Naive B cell (primary cell): ENCODE measurements around the gene TSHZ2. TPM values are rescaled to one million over a fixed set of nuclear protein-coding genes. Genes with fewer than 3 reads are reported as not detected.

ENCODE experiments used
- ATAC-seq, 2 donors: fragments of 150-1000 bp; cut with Tn5 transposase; 2 replicates each; pipeline ENCODE4 v1.10.0; 2021; ENCODE audit warnings: low read depth in 2 of 2, mild to moderate bottlenecking in 2 of 2, moderate library complexity in 2 of 2
- DNase-seq: peaks from one replicate; pipeline ENCODE4 v3.0.0; 2022
- H3K27ac Mint-ChIP-seq, 6 donors: one replicate each; pipeline ENCODE4 v1.8.0; 2020 to 2022; ENCODE audit warnings: mild to moderate bottlenecking in 6 of 6, mixed read lengths in 6 of 6, moderate library complexity in 5 of 6, inconsistent platforms in 2 of 6
- H3K27me3 Mint-ChIP-seq, 3 donors: one replicate each; pipeline ENCODE4 v1.8.0; 2021 to 2022; ENCODE audit warnings: mixed read lengths in 3 of 3, mild to moderate bottlenecking in 1 of 3
- H3K36me3 Mint-ChIP-seq, 2 donors: one replicate each; pipeline ENCODE4 v1.8.0; 2020 to 2022; ENCODE audit warnings: mixed read lengths in 2 of 2, inconsistent platforms in 1 of 2, mild to moderate bottlenecking in 1 of 2
- H3K4me1 Mint-ChIP-seq, 3 donors: one replicate each; pipeline ENCODE4 v1.8.0; 2020 to 2022; ENCODE audit warnings: mixed read lengths in 3 of 3, inconsistent platforms in 1 of 3, mild to moderate bottlenecking in 1 of 3, moderate library complexity in 1 of 3
- H3K4me3 Mint-ChIP-seq, 8 donors: one replicate each; pipeline ENCODE4 v1.8.0; 2020 to 2022; ENCODE audit warnings: mild to moderate bottlenecking in 8 of 8, mixed read lengths in 8 of 8, moderate library complexity in 8 of 8, inconsistent platforms in 2 of 8
- H3K9me3 Mint-ChIP-seq, 7 donors: one replicate each; pipeline ENCODE4 v1.8.0; 2020 to 2022; ENCODE audit warnings: mixed read lengths in 7 of 7, mild to moderate bottlenecking in 5 of 7, inconsistent platforms in 2 of 7, moderate library complexity in 1 of 7
- polyA plus RNA-seq, 6 donors: library from polyadenylated mRNA; unstranded; fragments of 300-500 nt; fragmentation: Illumina TruSeq; gene quantifications; one replicate each; pipeline ENCODE4 v1.2.3, GENCODE V29; 2021; ENCODE audit warnings: low read depth in 6 of 6

The TSHZ2 gene
- polyA plus RNA-seq, 6 donors from 2014 or later, result 0.04 to 0.32 (median 0.13) TPM; not detected in 2

- Mint-ChIP-seq H3K27me3 (peaks cover 20 to 42% (median 22%) of the 10 kb centered on the region in 3 donors), H3K27ac (no peak overlapping the region), H3K36me3 (no peaks in the 10 kb centered on the region), H3K9me3 (no peaks in the 10 kb centered on the region), H3K4me1 (peaks cover 0 to 3% (median 1%) of the 10 kb centered on the region in 3 donors), H3K4me3 (no peak overlapping the region)
- no peak for DNase-seq
- no peak for ATAC-seq
These were observed 180.1 kb downstream of the TSHZ2 start for GRCh38 chr20:53152228-53152627.

GRCh38 chr20:53154540-53154939, 182.4 kb downstream of the TSHZ2 start:
- H3K4me3 Mint-ChIP-seq, result peak overlapping the region in 1 of 8 donors; percentile 35

GRCh38 chr20:53157443-53158408, 185.6 kb downstream of the TSHZ2 start:
- Mint-ChIP-seq H3K27me3 (peaks cover 16 to 29% (median 23%) of the 10 kb centered on the region in 3 donors), H3K36me3 (peaks cover 0 to 9% of the 10 kb centered on the region in 2 donors), H3K4me1 (peaks cover 10 to 28% (median 11%) of the 10 kb centered on the region in 3 donors), H3K27ac (peak overlapping the region in 5 of 6 donors; percentile 1 to 85 (median 35)), H3K9me3 (peaks cover 3 to 7% (median 4%) of the 10 kb centered on the region in 7 donors), H3K4me3 (peak overlapping the region in 4 of 8 donors; percentile 0 to 45 (median 20))
- ATAC-seq, result peak; percentile 59 to 70
- no peak for DNase-seq

More at GRCh38 chr20:53154540-53154939, 182.4 kb downstream of the TSHZ2 start:
- DNase-seq (no peak), ATAC-seq (no peak)
- peaks cover 8 to 13% (median 10%) of the 10 kb centered on the region in 3 donors for H3K4me1 Mint-ChIP-seq
- peaks cover 0 to 5% (median 0%) of the 10 kb centered on the region in 7 donors for H3K9me3 Mint-ChIP-seq
- H3K27ac Mint-ChIP-seq, result peak overlapping the region in 1 of 6 donors; percentile 47
- peaks cover 25 to 39% (median 32%) of the 10 kb centered on the region in 3 donors for H3K27me3 Mint-ChIP-seq
- peaks cover 0 to 9% of the 10 kb centered on the region in 2 donors for H3K36me3 Mint-ChIP-seq

DNA sequence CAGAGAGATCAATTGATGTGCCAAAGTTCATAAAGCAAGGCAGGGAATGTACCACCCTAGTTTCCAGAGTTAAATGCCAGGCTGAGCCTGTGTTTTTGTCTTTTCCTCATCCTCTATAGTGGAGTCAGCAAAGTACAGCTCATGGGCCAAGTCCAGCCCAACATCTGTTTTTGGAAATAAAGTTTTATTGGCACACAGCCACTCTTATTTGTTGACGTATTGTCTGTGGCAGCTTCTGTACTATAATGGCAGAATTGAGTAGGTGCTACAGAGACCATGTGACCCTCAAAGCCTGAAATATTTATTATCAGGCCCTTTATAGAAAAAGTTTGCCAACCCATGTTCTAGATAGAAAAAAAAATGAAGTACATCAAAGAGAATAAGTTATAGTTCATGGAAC, 187.0 kb downstream of the TSHZ2 start:
- no peak for ATAC-seq
- Mint-ChIP-seq H3K27ac (no peak overlapping the region), H3K27me3 (peaks cover 13 to 27% (median 17%) of the 10 kb centered on the region in 3 donors), H3K4me3 (no peak overlapping the region), H3K9me3 (peaks cover 3 to 7% (median 4%) of the 10 kb centered on the region in 7 donors), H3K36me3 (peaks cover 0 to 9% of the 10 kb centered on the region in 2 donors), H3K4me1 (peaks cover 10 to 28% (median 11%) of the 10 kb centered on the region in 3 donors)
- no peak for DNase-seq

DNA sequence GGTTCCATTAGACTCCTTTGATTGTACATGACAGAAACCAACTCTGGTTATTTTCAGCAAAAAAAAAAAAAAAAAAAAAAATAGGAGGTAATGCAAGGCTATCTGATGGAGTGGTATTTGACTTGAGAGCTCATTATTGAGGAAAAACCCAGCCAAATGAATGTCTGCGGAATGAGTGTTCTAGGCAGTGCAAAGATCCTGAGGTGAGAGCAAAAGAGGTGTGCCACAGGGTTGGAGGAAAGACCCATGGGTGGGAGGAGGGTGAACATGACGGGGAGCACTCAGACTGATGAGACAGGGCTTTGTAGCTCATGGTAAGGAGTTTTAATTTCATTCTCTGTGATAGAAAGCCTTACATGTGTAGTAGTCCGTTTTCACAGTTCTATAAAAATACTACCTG, 188.9 kb downstream of the TSHZ2 start:
- DNase-seq (no peak), ATAC-seq (no peak)
- Mint-ChIP-seq H3K4me3 (no peak overlapping the region), H3K9me3 (peaks cover 3 to 7% (median 4%) of the 10 kb centered on the region in 7 donors), H3K4me1 (peaks cover 10 to 28% (median 11%) of the 10 kb centered on the region in 3 donors), H3K27ac (peak overlapping the region in 1 of 6 donors; percentile 69), H3K27me3 (peaks cover 16 to 22% (median 18%) of the 10 kb centered on the region in 3 donors), H3K36me3 (peaks cover 0 to 9% of the 10 kb centered on the region in 2 donors)

- H3K4me3 Mint-ChIP-seq, result no peak overlapping the region
- H3K27me3 Mint-ChIP-seq, result peaks cover 16 to 22% (median 19%) of the 10 kb centered on the region in 3 donors
- ATAC-seq, result peak in 1 of 2 donors; percentile 32
These were observed 189.3 kb downstream of the TSHZ2 start for GRCh38 chr20:53161473-53161872.

GRCh38 chr20:53162251-53162835, 190.2 kb downstream of the TSHZ2 start:
- peaks cover 10 to 26% (median 11%) of the 10 kb centered on the region in 3 donors for H3K4me1 Mint-ChIP-seq
- DNase-seq, result no peak
- peaks cover 19 to 30% (median 19%) of the 10 kb centered on the region in 3 donors for H3K27me3 Mint-ChIP-seq
- peaks cover 0 to 9% of the 10 kb centered on the region in 2 donors for H3K36me3 Mint-ChIP-seq
- peaks cover 3 to 7% (median 5%) of the 10 kb centered on the region in 7 donors for H3K9me3 Mint-ChIP-seq
- peak overlapping the region in 2 of 8 donors; percentile 5 to 17 for H3K4me3 Mint-ChIP-seq
- H3K27ac Mint-ChIP-seq, result no peak overlapping the region
- peak in 1 of 2 donors; percentile 55 for ATAC-seq

More at GRCh38 chr20:53161473-53161872, 189.3 kb downstream of the TSHZ2 start:
- Mint-ChIP-seq H3K4me1 (peaks cover 10 to 28% (median 11%) of the 10 kb centered on the region in 3 donors), H3K27ac (no peak overlapping the region), H3K36me3 (peaks cover 0 to 9% of the 10 kb centered on the region in 2 donors), H3K9me3 (peaks cover 3 to 7% (median 4%) of the 10 kb centered on the region in 7 donors)
- no peak for DNase-seq

- ATAC-seq, result no peak
- peaks cover 0 to 7% (median 4%) of the 10 kb centered on the region in 7 donors for H3K9me3 Mint-ChIP-seq
- DNase-seq, result no peak
- no peak overlapping the region for H3K27ac Mint-ChIP-seq
- H3K27me3 Mint-ChIP-seq, result peaks cover 13 to 26% (median 16%) of the 10 kb centered on the region in 3 donors
- H3K36me3 Mint-ChIP-seq, result no peaks in the 10 kb centered on the region
- no peak overlapping the region for H3K4me3 Mint-ChIP-seq
- peaks cover 0 to 15% (median 3%) of the 10 kb centered on the region in 3 donors for H3K4me1 Mint-ChIP-seq
These were observed 191.3 kb downstream of the TSHZ2 start for GRCh38 chr20:53163486-53163885.

GRCh38 chr20:53164072-53164471, 191.9 kb downstream of the TSHZ2 start:
- Mint-ChIP-seq H3K9me3 (peaks cover 0 to 7% (median 4%) of the 10 kb centered on the region in 7 donors), H3K27ac (no peak overlapping the region), H3K36me3 (no peaks in the 10 kb centered on the region), H3K4me1 (peaks cover 0 to 15% (median 3%) of the 10 kb centered on the region in 3 donors), H3K27me3 (peaks cover 13 to 24% (median 19%) of the 10 kb centered on the region in 3 donors), H3K4me3 (no peak overlapping the region)
- no peak for DNase-seq
- no peak for ATAC-seq

DNA sequence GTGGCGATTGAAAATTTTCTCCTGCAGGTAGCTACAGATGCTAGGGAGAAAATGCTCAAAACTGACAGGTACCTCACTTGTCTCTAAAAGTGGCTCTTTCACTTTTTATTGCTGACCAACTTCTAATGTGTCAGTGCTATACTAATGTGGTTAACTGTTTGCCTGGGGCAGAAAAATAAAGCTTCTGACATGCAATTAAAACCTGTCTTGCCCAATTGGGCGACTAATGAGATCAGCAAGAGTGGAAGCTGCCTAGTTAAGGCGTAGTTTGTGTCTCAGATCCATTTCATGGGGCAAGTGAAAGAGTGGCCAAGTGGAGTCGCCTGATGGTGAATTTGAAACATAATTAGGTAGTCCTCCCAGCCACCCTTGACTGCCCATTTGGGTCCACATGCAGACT, 193.3 kb downstream of the TSHZ2 start:
- Mint-ChIP-seq H3K9me3 (peaks cover 0 to 7% (median 4%) of the 10 kb centered on the region in 7 donors), H3K4me3 (no peak overlapping the region), H3K4me1 (peaks cover 0 to 15% (median 3%) of the 10 kb centered on the region in 3 donors), H3K36me3 (no peaks in the 10 kb centered on the region), H3K27ac (no peak overlapping the region), H3K27me3 (peaks cover 13 to 26% (median 25%) of the 10 kb centered on the region in 3 donors)
- DNase-seq (no peak), ATAC-seq (no peak)

DNA sequence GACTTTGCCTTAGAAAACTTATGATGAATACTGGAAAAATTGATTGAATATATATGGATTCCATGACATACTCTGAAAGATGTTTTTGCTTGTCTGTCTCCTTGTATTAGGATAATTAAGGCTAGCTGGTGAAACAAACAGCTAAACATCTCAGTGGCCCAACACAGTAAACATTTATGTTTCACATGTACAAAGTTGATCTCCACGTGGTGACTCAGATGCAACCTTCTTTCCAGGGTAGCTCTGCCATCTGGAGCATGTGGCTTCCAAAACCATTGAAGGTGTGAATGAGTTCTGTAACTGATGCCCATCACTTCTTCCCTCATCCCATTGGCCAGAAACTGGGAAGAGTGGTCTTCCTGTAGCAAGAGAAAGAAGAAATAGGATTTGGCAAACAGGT, 196.3 kb downstream of the TSHZ2 start:
- H3K9me3 Mint-ChIP-seq, result peaks cover 0 to 2% (median 0%) of the 10 kb centered on the region in 7 donors
- H3K4me1 Mint-ChIP-seq, result no peaks in the 10 kb centered on the region
- no peak overlapping the region for H3K4me3 Mint-ChIP-seq
- ATAC-seq (no peak), DNase-seq (no peak)
- H3K27me3 Mint-ChIP-seq, result peaks cover 7 to 30% (median 30%) of the 10 kb centered on the region in 3 donors
- no peak overlapping the region for H3K27ac Mint-ChIP-seq
- no peaks in the 10 kb centered on the region for H3K36me3 Mint-ChIP-seq

DNA sequence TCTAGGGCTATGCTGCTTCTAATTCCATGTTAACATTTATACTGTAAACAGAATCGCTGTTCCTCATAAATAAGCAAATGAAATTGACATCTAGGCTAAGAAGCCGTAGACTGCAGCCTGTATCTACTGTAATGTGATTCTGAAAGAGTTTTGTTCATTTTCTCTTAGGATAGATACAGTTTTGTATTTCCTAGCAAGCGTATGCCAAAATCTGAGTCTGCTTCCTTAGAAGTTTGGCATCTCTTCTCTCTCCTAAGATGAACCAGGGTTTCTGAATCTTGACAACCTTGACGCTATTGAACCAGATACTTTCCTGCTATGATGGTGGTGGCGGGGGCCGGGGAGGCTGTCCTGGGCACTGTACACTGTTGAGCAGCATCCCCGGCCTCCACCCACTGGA, 198.0 kb downstream of the TSHZ2 start:
- Mint-ChIP-seq H3K4me3 (no peak overlapping the region), H3K9me3 (peaks cover 0 to 2% (median 0%) of the 10 kb centered on the region in 7 donors), H3K27ac (peak overlapping the region in 1 of 6 donors; percentile 13), H3K36me3 (no peaks in the 10 kb centered on the region), H3K27me3 (peaks cover 14 to 33% (median 26%) of the 10 kb centered on the region in 3 donors), H3K4me1 (no peaks in the 10 kb centered on the region)
- DNase-seq (no peak), ATAC-seq (no peak)

DNA sequence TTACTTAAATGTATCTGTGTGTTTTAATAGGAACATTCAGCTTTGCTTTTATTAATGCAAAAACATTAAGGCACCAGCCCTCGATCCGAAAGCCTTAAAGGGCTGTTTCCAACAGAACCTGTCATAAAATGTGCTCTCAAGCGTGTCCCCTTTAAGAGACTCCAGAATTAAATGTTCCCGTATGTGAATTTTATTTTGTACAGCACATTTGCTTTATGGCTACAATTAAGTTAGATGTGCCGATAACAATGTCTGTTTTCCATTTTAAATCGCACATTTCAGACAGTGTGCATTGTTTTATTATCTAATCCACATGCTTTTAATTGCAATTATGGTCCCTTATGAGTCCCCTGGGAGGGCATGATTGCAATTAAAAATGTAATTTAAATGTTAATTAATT, 198.9 kb downstream of the TSHZ2 start:
- H3K4me1 Mint-ChIP-seq, result no peaks in the 10 kb centered on the region
- no peak overlapping the region for H3K4me3 Mint-ChIP-seq
- peaks cover 19 to 37% (median 29%) of the 10 kb centered on the region in 3 donors for H3K27me3 Mint-ChIP-seq
- peaks cover 0 to 2% (median 0%) of the 10 kb centered on the region in 7 donors for H3K9me3 Mint-ChIP-seq
- ATAC-seq (no peak), DNase-seq (no peak)
- H3K27ac Mint-ChIP-seq, result no peak overlapping the region
- H3K36me3 Mint-ChIP-seq, result no peaks in the 10 kb centered on the region
